NCI-H128 (cell line): Measurements from ENCODE around the gene LRRC51.
"Not testable (repeated sequence)": the region's sequence is repeated elsewhere in the genome, so short reads cannot be mapped to it uniquely, and the experiment has no call there.

Experiments
- DNase-seq: peaks from one replicate; lab custom pipeline; 2025; ENCODE audit not compliant: unreplicated experiment; lab: John Stamatoyannopoulos, UW

The LRRC51 gene

DNA sequence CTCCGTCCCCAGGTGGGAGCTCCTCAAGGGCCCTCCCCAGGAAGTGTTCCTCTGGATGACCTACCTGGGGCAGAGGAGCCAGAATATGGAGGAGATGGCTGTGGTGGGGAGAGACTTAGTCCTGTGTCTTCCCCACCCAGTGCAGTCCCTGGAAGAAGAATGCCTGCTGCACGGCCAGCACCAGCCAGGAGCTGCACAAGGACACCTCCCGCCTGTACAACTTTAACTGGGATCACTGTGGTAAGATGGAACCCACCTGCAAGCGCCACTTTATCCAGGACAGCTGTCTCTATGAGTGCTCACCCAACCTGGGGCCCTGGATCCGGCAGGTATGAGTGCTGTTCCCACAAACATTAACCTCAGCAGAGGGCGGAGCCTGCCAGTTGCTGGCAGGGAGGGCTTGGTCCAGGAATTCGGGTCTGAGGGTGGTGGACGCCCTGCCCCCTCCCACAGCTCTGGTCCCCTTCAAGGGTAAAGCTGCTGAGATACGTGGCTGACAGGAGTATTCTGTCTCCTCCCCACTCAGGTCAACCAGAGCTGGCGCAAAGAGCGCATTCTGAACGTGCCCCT lies 58.3 kb downstream of the LRRC51 start:
- no peak for DNase-seq

- no peak for DNase-seq
Observed at GRCh38 chr11:72139500-72139899, 58.9 kb downstream of the LRRC51 start.

- no peak for DNase-seq
Observed at GRCh38 chr11:72140661-72141060, 60.0 kb downstream of the LRRC51 start.

DNA sequence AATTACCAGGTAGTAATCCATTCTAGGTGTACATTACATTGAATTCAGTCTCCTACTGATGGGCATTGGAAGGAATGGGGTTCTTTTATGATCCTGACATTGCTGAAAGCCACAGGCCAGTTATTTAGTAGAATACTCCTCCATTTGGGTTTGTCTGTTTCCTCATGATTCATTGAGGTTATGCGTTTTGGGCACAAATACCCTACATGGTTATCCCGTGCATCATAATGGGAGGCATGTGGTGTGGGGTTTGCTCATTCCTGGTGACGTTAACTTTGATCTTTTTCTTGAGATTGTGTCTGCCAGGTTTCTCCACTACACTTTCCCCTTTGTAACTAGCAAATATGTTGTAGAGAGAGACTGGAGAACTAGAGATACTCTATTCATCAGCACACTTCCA lies 60.4 kb downstream of the LRRC51 start:
- no peak for DNase-seq

- not testable (repeated sequence) for DNase-seq
Observed at GRCh38 chr11:72142086-72142485, 61.4 kb downstream of the LRRC51 start.

- DNase-seq, result not testable (repeated sequence)
Observed at GRCh38 chr11:72142543-72142942, 61.9 kb downstream of the LRRC51 start.

GRCh38 chr11:72144807-72145565 lies 64.3 kb downstream of the LRRC51 start:
- DNase-seq, result no peak
